K562 (cell line): ENCODE measurements around the gene TRPV5. TPM values are rescaled to one million over a fixed set of nuclear protein-coding genes. Genes with fewer than 3 reads are reported as not detected.

Experiments
- ADNP ChIP-seq: fragments of 200-800 bp; sonication (Bioruptor generic); IDR thresholded peaks from 2 replicates; pipeline ENCODE4 v1.6.1; 2016; ENCODE audit warnings: missing genetic modification characterization, missing compliant biosample characterization
- ARID1B ChIP-seq: fragments of 450-650 bp; IDR thresholded peaks from 2 replicates; pipeline ENCODE4 v1.6.1; 2016; ENCODE audit warnings: antibody characterized with exemption, mild to moderate bottlenecking, inconsistent platforms
- ARNT ChIP-seq, 2 experiments: fragments of 450-650 bp; IDR thresholded peaks; 2 replicates each; pipeline ENCODE4 v1.6.1; 2016; ENCODE audit warnings: mild to moderate bottlenecking in 1 of 2
- BRD4 ChIP-seq: fragments of 200-600 bp; sonication (generic); IDR thresholded peaks from 2 replicates; pipeline ENCODE4 v1.6.1; 2017; ENCODE audit warnings: inconsistent platforms
- BRD9 ChIP-seq: fragments of 450-650 bp; IDR thresholded peaks from 2 replicates; pipeline ENCODE4 v1.6.1; 2018; ENCODE audit warnings: low read depth; ENCODE audit not compliant: partially characterized antibody
- BRF2 ChIP-seq: IDR thresholded peaks from 3 replicates; pipeline ENCODE4 v1.6.1; 2011; ENCODE audit warnings: borderline replicate concordance, mild to moderate bottlenecking; ENCODE audit not compliant: insufficient read length, insufficient read depth
- CBX3 ChIP-seq, 2 experiments: IDR thresholded peaks; 1 replicate in 1 of 2; 2 replicates in 1 of 2; pipeline ENCODE4 v1.6.1; 2012; ENCODE audit warnings: inconsistent platforms in 2 of 2, low read length in 2 of 2, borderline replicate concordance in 1 of 2, control low read depth in 1 of 2
- CBX8 ChIP-seq: fragments of 200-600 bp; sonication (generic); IDR thresholded peaks from 2 replicates; pipeline ENCODE4 v1.6.1; 2012; ENCODE audit warnings: borderline replicate concordance, mixed run types, low read depth, mild to moderate bottlenecking, moderate library complexity, mixed read lengths, low read length, control low read depth, inconsistent platforms; ENCODE audit not compliant: poor library complexity, severe bottlenecking; ENCODE audit errors: extremely low read depth
- CCAR2 ChIP-seq: fragments of 200-400 bp; formaldehyde crosslinking; IDR thresholded peaks from 2 replicates; pipeline ENCODE4 v1.6.1; 2017; ENCODE audit warnings: mild to moderate bottlenecking, low read depth, low read length
- CREB3 ChIP-seq: fragments of 450-650 bp; conservative IDR thresholded peaks from 2 replicates; pipeline ENCODE4 v1.6.1; 2016; ENCODE audit warnings: missing genetic modification characterization, low read depth, mild to moderate bottlenecking, missing compliant biosample characterization, moderate library complexity
- DIDO1 ChIP-seq: fragments of 450-650 bp; IDR thresholded peaks from 2 replicates; pipeline ENCODE4 v1.6.1; 2016; ENCODE audit warnings: low read depth, missing biosample characterization, missing genetic modification characterization
- EHMT2 ChIP-seq: fragments of 450-650 bp; IDR thresholded peaks from 2 replicates; pipeline ENCODE4 v1.6.1; 2018; ENCODE audit warnings: antibody characterized with exemption
- FOXA3 ChIP-seq, 2 experiments: fragments of 450-650 bp in 1 of 2; sonication (generic) in 1 of 2; formaldehyde crosslinking; IDR thresholded peaks in 1 of 2; conservative IDR thresholded peaks in 1 of 2; 2 replicates each; pipeline versions ENCODE4 v1.4.0 to v1.8.0; 2020 to 2022; ENCODE audit warnings: mild to moderate bottlenecking in 2 of 2, missing genetic modification reagents in 1 of 2
- JUND ChIP-seq, 2 experiments: IDR thresholded peaks; 2 replicates in 1 of 2; 3 replicates in 1 of 2; pipeline ENCODE4 v1.6.1; 2011; ENCODE audit warnings: borderline replicate concordance in 2 of 2, low read depth in 2 of 2, low read length in 2 of 2, improper control_type of control experiment in 1 of 2, missing biosample characterization in 1 of 2, missing genetic modification characterization in 1 of 2, missing genetic modification reagents in 1 of 2
- NFYB ChIP-seq: IDR thresholded peaks from 2 replicates; pipeline ENCODE4 v1.6.1; 2011; ENCODE audit warnings: mild to moderate bottlenecking, moderate library complexity; ENCODE audit not compliant: insufficient read length; ENCODE audit errors: extremely low read depth
- PHB2 ChIP-seq: fragments of 450-650 bp; IDR thresholded peaks from 2 replicates; pipeline ENCODE4 v1.6.1; 2017; ENCODE audit warnings: low read depth
- RBM25 ChIP-seq: fragments of 200-400 bp; formaldehyde crosslinking; IDR thresholded peaks from 2 replicates; pipeline ENCODE4 v1.6.1; 2018; ENCODE audit warnings: low read length, low read depth, moderate library complexity; ENCODE audit not compliant: severe bottlenecking
- RNF2 ChIP-seq: sonication (generic); IDR thresholded peaks from 2 replicates; pipeline ENCODE4 v1.6.1; 2016
- SP1 ChIP-seq: sonication (generic); formaldehyde crosslinking; IDR thresholded peaks from 2 replicates; pipeline ENCODE4 v1.8.1; 2022; ENCODE audit warnings: mild to moderate bottlenecking, missing genetic modification reagents
- THAP7 ChIP-seq: fragments of 250-450 bp; sonication (Bioruptor Pico); IDR thresholded peaks from 2 replicates; pipeline ENCODE4 v1.5.0; 2021
- ZFP30 ChIP-seq: fragments of 250-450 bp; sonication (Bioruptor Pico); IDR thresholded peaks from 2 replicates; pipeline ENCODE4 v1.8.0; 2022; ENCODE audit warnings: moderate library complexity, mild to moderate bottlenecking, inconsistent platforms, borderline replicate concordance
- polyA plus RNA-seq, 8 experiments: library from polyadenylated mRNA; depleted of rRNA in 4 of 8; stranded (reverse) in 5 of 8; unstranded in 3 of 8; fragments of >200 nt; fragmentation: Nextera tagmentation in 2 of 8; fragmentation: Illumina TruSeq in 1 of 8; extraction: Ambion mirVana in 2 of 8; extraction: Trizol in 1 of 8; gene quantifications; 2 replicates each; pipeline versions ENCODE4 v1.2.1 to v1.2.3, GENCODE V29; 2011 to 2014; ENCODE audit warnings: inconsistent platforms in 1 of 8, missing spikeins in 1 of 8
- total RNA-seq, 7 experiments: library from RNA; depleted of rRNA in 6 of 7; stranded (reverse); fragments of >200 nt in 6 of 7; fragmentation: Illumina TruSeq in 2 of 7; extraction: Trizol in 2 of 7; gene quantifications; 2 replicates each; pipeline versions ENCODE4 v1.2.1 to v1.2.3, GENCODE V29; 2011 to 2021; ENCODE audit warnings: low replicate concordance in 1 of 7
- TF ChIP-seq, protein P1 (sequence below): sonication (generic); formaldehyde crosslinking; IDR thresholded peaks from 2 replicates; pipeline ENCODE4 v1.8.0; 2022; ENCODE audit warnings: mild to moderate bottlenecking, missing genetic modification reagents

Gene TRPV5
- total and polyA plus RNA-seq, 9 of the 15 experiments (the other 6 are each of a cell fraction or from before 2014, with no cell fraction given), result not detected

DNA sequence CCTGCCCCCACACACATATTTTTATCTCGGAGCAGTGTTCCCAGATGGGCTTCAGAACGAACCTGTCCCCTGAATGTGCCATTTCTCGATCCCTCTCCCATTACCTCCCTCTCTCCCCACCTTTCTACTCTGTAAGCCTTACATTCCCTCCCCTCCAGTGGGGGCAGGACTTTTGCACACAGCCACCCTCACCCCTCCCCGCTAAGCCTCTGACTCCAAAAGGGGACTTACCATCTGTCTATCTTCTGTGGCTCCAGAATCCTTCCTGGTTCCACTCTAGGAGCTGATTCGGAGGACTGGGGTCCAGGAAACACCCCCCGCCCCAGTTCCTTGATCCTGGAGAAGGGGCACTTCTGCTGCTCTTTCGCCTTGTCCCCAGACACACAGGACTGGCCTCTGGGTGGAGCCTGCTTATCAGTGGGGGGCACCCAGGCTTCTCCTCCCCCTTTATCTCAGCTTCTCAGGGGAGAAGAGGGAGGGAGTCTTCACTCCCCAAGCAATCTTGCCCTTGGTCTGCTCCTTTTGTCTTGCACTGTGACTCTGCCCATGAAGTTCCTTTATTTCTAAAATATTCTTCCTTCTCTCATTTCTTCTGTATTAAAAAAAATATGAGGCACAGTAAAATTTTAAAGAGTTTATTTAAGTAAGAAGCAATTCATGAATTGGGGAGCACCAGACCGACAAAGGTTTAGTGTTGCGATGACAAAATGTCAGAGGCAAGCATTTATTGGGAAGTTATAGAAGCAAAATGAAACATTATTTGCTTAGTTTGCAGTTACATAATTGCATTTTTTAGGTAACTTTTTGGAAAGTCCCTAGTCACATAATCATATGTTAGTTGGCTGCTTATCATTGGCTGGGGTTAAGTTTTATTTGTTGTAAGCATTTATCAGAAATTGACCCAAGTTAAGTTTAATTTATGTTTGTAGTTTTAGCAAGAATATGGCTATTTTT, 28.7 kb upstream of the TRPV5 start, which contains the start of gene KEL (continued):
- TF ChIP-seq RNF2 (peak; percentile 85), EHMT2 (peak; percentile 5; the same call in 1 of the 2 replicates), BRD4 (no peak), NFYB (no peak), SP1 (CRISPR knock-in tag) (peak; percentile 54), PHB2 (peak; percentile 70; the same call in 1 of the 2 replicates), THAP7 (CRISPR knock-in tag) (no peak), DIDO1 (0 out of 2 replicates have a peak, but pooled peaks have one; percentile 17), RBM25 (no peak), ARNT (IDR thresholded peaks at IDR 0.05) (peak; percentile 61 to 76; a peak in 2 of 4 replicates), CCAR2 (no peak), CBX8 (no peak), FOXA3 (CRISPR knock-in tag; conservative IDR thresholded peaks at IDR 0.05 in 1 of 2, IDR thresholded peaks at IDR 0.05 in 1 of 2) (no peak), BRD9 (peak; percentile 19), ARID1B (peak; percentile 97), BRF2 (no peak), ZFP30 (CRISPR knock-in tag) (no peak), ADNP (tag) (no peak), JUND (IDR thresholded peaks at IDR 0.05; ENCODE audit: borderline replicate concordance, low read depth, low read length) (peak; percentile 83), JUND (tag; IDR thresholded peaks at IDR 0.05; ENCODE audit: borderline replicate concordance, low read depth, low read length) (peak; percentile 45; the same call in 2 of the 3 replicates), CBX3 (IDR thresholded peaks at IDR 0.05; ENCODE audit: borderline replicate concordance in 1 of 2, low read length in 2 of 2) (peak in 1 of 2 experiments; percentile 70; a peak in 1 of 3 replicates), CREB3 (0 out of 2 replicates have a peak, but pooled peaks have one; percentile 34)
- TF ChIP-seq, protein P1, sequence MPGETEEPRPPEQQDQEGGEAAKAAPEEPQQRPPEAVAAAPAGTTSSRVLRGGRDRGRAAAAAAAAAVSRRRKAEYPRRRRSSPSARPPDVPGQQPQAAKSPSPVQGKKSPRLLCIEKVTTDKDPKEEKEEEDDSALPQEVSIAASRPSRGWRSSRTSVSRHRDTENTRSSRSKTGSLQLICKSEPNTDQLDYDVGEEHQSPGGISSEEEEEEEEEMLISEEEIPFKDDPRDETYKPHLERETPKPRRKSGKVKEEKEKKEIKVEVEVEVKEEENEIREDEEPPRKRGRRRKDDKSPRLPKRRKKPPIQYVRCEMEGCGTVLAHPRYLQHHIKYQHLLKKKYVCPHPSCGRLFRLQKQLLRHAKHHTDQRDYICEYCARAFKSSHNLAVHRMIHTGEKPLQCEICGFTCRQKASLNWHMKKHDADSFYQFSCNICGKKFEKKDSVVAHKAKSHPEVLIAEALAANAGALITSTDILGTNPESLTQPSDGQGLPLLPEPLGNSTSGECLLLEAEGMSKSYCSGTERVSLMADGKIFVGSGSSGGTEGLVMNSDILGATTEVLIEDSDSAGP (CRISPR knock-in tag), result peak; percentile 27; the same call in 1 of the 2 replicates
